ENCODE measurements around the gene PPP1R9A.

- no peak for TF ChIP-seq POLR2A (IDR thresholded peaks at IDR 0.05)
- TF ChIP-seq CTCF (IDR thresholded peaks at IDR 0.05), result no peak
These were observed 63.9 kb downstream of the PPP1R9A start for GRCh38 chr7:94971051-94971867.
